ENCODE results near the gene BTBD2. TPM values are rescaled to one million over a fixed set of nuclear protein-coding genes. Genes with fewer than 3 reads are reported as not detected.

BTBD2 gene
- total RNA-seq, 2 donors from 2014 or later = 42.3 to 44.8 TPM

- TF ChIP-seq POLR2A (IDR thresholded peaks at IDR 0.05) (no peak), CTCF (IDR thresholded peaks at IDR 0.05) (no peak)
- Histone ChIP-seq H3K9me3 (no peaks in the 10 kb centered on the region), H3K4me3 (no peak overlapping the region), H3K36me3 (replicated peaks in 1 of 2; ENCODE audit: insufficient read depth in 1 of 2, low read depth in 2 of 2) (no peaks in the 10 kb centered on the region), H3K4me1 (peaks cover 33% of the 10 kb centered on the region), H3K27ac (no peak overlapping the region), H3K27me3 (no peaks in the 10 kb centered on the region)
- WGBS, 2 donors = 78 to 89% methylated on average over 22 to 42 of the region's 42 CpGs
- intact Hi-C loops (cut with DNase I) = no loop called here
- ATAC-seq (no peak), DNase-seq (peak in 1 of 4 donors; percentile 15)
Observed at GRCh38 chr19:1944088-1944915, 71.2 kb downstream of the BTBD2 start.

GRCh38 chr19:1943661-1944087 lies 71.8 kb downstream of the BTBD2 start:
- intact Hi-C loops (cut with DNase I) = no loop called here
- Histone ChIP-seq H3K36me3 (replicated peaks in 1 of 2; ENCODE audit: insufficient read depth in 1 of 2, low read depth in 2 of 2) (no peaks in the 10 kb centered on the region), H3K9me3 (no peaks in the 10 kb centered on the region), H3K27me3 (no peaks in the 10 kb centered on the region), H3K4me1 (peaks cover 33% of the 10 kb centered on the region), H3K4me3 (no peak overlapping the region), H3K27ac (peak overlapping the region in 1 of 4 donors; percentile 97)
- no peak for DNase-seq
- no peak for TF ChIP-seq CTCF (IDR thresholded peaks at IDR 0.05)
- TF ChIP-seq POLR2A (IDR thresholded peaks at IDR 0.05) = no peak
- ATAC-seq = no peak
- 85 to 86% methylated on average over 4 to 22 of the region's 22 CpGs for WGBS, 2 donors

- intact Hi-C loops (cut with DNase I) = no loop called here
- Histone ChIP-seq H3K27ac (peak overlapping the region; percentile 75 to 97 (median 86)), H3K36me3 (replicated peaks in 1 of 2; ENCODE audit: insufficient read depth in 1 of 2, low read depth in 2 of 2) (no peaks in the 10 kb centered on the region), H3K4me3 (peak overlapping the region in 1 of 2 donors; percentile 72), H3K9me3 (no peaks in the 10 kb centered on the region), H3K27me3 (no peaks in the 10 kb centered on the region), H3K4me1 (peaks cover 33% of the 10 kb centered on the region)
- DNase-seq (no peak), ATAC-seq (no peak)
- TF ChIP-seq CTCF (IDR thresholded peaks at IDR 0.05) (no peak), POLR2A (IDR thresholded peaks at IDR 0.05) (no peak)
- WGBS, 2 donors = 36 to 47% methylated on average over 20 to 21 of the region's 21 CpGs
Observed at GRCh38 chr19:1942934-1943555, 72.5 kb downstream of the BTBD2 start.

GRCh38 chr19:1942078-1942933 lies 73.2 kb downstream of the BTBD2 start:
- peak overlapping the region; percentile 75 to 97 (median 86) for H3K27ac ChIP-seq
- H3K4me1 ChIP-seq = peaks cover 33% of the 10 kb centered on the region
- no peaks in the 10 kb centered on the region for H3K27me3 ChIP-seq
- peak overlapping the region; percentile 52 to 72 for H3K4me3 ChIP-seq
- peak; percentile 59 for ATAC-seq
- H3K36me3 ChIP-seq (replicated peaks in 1 of 2; ENCODE audit: insufficient read depth in 1 of 2, low read depth in 2 of 2) = no peaks in the 10 kb centered on the region
- TF ChIP-seq POLR2A (IDR thresholded peaks at IDR 0.05) (peak in 2 of 3 donors; percentile 56 to 59), CTCF (IDR thresholded peaks at IDR 0.05) (no peak)
- intact Hi-C loops (cut with DNase I) = no loop called here
- DNase-seq = peak; percentile 80 to 84 (median 83)
- WGBS, 2 donors = 0 to 2% methylated on average over 15 to 40 of the region's 40 CpGs
- no peaks in the 10 kb centered on the region for H3K9me3 ChIP-seq
